SK-N-SH treated with all-trans-retinoic acid at 6 μM for 48 hours (cell line): ENCODE measurements around the gene PARVB.

ENCODE experiments used
- ARNTL ChIP-seq: fragments of 450-650 bp; formaldehyde crosslinking; IDR thresholded peaks from 2 replicates; pipeline ENCODE4 v1.5.0; 2020; ENCODE audit warnings: low read depth, mild to moderate bottlenecking, moderate library complexity, borderline replicate concordance
- BACH2 ChIP-seq: fragments of 250-450 bp; sonication (Bioruptor Pico); IDR thresholded peaks from 2 replicates; pipeline ENCODE4 v1.9.0; 2021; ENCODE audit warnings: mild to moderate bottlenecking, borderline replicate concordance
- ESRRG ChIP-seq: fragments of 250-450 bp; sonication (Bioruptor Pico); IDR thresholded peaks from 2 replicates; pipeline ENCODE4 v1.6.1; 2021; ENCODE audit warnings: mild to moderate bottlenecking
- GLIS3 ChIP-seq: fragments of 250-450 bp; sonication (Bioruptor Pico); IDR thresholded peaks from 2 replicates; pipeline ENCODE4 v1.5.0; 2020; ENCODE audit warnings: mild to moderate bottlenecking, moderate library complexity
- OSR1 ChIP-seq: fragments of 250-450 bp; sonication (Bioruptor Pico); IDR thresholded peaks from 2 replicates; pipeline ENCODE4 v1.8.0; 2022; ENCODE audit warnings: moderate library complexity, mild to moderate bottlenecking, inconsistent platforms
- PPARA ChIP-seq: fragments of 250-450 bp; sonication (Bioruptor Pico); IDR thresholded peaks from 2 replicates; pipeline ENCODE4 v1.5.0; 2020; ENCODE audit warnings: mild to moderate bottlenecking, borderline replicate concordance
- RARB ChIP-seq: fragments of 250-450 bp; sonication (Bioruptor Pico); IDR thresholded peaks from 2 replicates; pipeline ENCODE4 v1.8.0; 2021; ENCODE audit warnings: mild to moderate bottlenecking, moderate library complexity
- SNAI2 ChIP-seq: fragments of 250-450 bp; sonication (Bioruptor Pico); IDR thresholded peaks from 2 replicates; pipeline ENCODE4 v1.5.0; 2020; ENCODE audit warnings: mild to moderate bottlenecking, moderate library complexity
- TCF4 ChIP-seq: fragments of 250-450 bp; sonication (Bioruptor Pico); IDR thresholded peaks from 2 replicates; pipeline ENCODE4 v1.8.0; 2021; ENCODE audit warnings: mild to moderate bottlenecking, moderate library complexity, borderline replicate concordance
- ZFP30 ChIP-seq: fragments of 450-650 bp; formaldehyde crosslinking; IDR thresholded peaks from 2 replicates; pipeline ENCODE4 v1.5.0; 2022; ENCODE audit warnings: mild to moderate bottlenecking, moderate library complexity
- TF ChIP-seq, protein P1 (sequence below): fragments of 250-450 bp; sonication (Bioruptor Pico); IDR thresholded peaks from 2 replicates; pipeline ENCODE4 v1.8.0; 2020; ENCODE audit warnings: mild to moderate bottlenecking, moderate library complexity, borderline replicate concordance
- TF ChIP-seq, protein P2 (sequence below): fragments of 250-450 bp; sonication (Bioruptor Pico); IDR thresholded peaks from 2 replicates; pipeline ENCODE4 v1.5.1; 2021; ENCODE audit warnings: mild to moderate bottlenecking, moderate library complexity
- TF ChIP-seq, protein P3 (sequence below): fragments of 250-450 bp; sonication (Bioruptor Pico); IDR thresholded peaks from 2 replicates; pipeline ENCODE4 v1.5.1; 2020; ENCODE audit warnings: low read depth, mild to moderate bottlenecking, moderate library complexity

GRCh38 chr22:44132724-44133123 is 108.6 kb downstream of the PARVB start:
- no peak for TF ChIP-seq GLIS3 (CRISPR knock-in tag)
- TF ChIP-seq, protein P1, sequence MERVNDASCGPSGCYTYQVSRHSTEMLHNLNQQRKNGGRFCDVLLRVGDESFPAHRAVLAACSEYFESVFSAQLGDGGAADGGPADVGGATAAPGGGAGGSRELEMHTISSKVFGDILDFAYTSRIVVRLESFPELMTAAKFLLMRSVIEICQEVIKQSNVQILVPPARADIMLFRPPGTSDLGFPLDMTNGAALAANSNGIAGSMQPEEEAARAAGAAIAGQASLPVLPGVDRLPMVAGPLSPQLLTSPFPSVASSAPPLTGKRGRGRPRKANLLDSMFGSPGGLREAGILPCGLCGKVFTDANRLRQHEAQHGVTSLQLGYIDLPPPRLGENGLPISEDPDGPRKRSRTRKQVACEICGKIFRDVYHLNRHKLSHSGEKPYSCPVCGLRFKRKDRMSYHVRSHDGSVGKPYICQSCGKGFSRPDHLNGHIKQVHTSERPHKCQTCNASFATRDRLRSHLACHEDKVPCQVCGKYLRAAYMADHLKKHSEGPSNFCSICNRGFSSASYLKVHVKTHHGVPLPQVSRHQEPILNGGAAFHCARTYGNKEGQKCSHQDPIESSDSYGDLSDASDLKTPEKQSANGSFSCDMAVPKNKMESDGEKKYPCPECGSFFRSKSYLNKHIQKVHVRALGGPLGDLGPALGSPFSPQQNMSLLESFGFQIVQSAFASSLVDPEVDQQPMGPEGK (CRISPR knock-in tag), result no peak
- TF ChIP-seq ESRRG (CRISPR knock-in tag), result no peak
- no peak for TF ChIP-seq RARB (CRISPR knock-in tag)
- TF ChIP-seq, protein P2, sequence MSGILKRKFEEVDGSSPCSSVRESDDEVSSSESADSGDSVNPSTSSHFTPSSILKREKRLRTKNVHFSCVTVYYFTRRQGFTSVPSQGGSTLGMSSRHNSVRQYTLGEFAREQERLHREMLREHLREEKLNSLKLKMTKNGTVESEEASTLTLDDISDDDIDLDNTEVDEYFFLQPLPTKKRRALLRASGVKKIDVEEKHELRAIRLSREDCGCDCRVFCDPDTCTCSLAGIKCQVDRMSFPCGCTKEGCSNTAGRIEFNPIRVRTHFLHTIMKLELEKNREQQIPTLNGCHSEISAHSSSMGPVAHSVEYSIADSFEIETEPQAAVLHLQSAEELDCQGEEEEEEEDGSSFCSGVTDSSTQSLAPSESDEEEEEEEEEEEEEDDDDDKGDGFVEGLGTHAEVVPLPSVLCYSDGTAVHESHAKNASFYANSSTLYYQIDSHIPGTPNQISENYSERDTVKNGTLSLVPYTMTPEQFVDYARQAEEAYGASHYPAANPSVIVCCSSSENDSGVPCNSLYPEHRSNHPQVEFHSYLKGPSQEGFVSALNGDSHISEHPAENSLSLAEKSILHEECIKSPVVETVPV (CRISPR knock-in tag), result no peak
- no peak for TF ChIP-seq PPARA (CRISPR knock-in tag)
- TF ChIP-seq BACH2 (CRISPR knock-in tag), result no peak
- TF ChIP-seq TCF4, result no peak
- no peak for TF ChIP-seq ZFP30 (CRISPR knock-in tag)
- TF ChIP-seq SNAI2 (CRISPR knock-in tag), result no peak
- no peak for TF ChIP-seq ARNTL (CRISPR knock-in tag)
- no peak for TF ChIP-seq OSR1
- TF ChIP-seq, protein P3, sequence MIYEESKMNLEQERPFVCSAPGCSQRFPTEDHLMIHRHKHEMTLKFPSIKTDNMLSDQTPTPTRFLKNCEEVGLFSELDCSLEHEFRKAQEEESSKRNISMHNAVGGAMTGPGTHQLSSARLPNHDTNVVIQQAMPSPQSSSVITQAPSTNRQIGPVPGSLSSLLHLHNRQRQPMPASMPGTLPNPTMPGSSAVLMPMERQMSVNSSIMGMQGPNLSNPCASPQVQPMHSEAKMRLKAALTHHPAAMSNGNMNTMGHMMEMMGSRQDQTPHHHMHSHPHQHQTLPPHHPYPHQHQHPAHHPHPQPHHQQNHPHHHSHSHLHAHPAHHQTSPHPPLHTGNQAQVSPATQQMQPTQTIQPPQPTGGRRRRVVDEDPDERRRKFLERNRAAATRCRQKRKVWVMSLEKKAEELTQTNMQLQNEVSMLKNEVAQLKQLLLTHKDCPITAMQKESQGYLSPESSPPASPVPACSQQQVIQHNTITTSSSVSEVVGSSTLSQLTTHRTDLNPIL (CRISPR knock-in tag), result no peak
